Measurements from ENCODE around the gene KCNAB3. TPM values are rescaled to one million over a fixed set of nuclear protein-coding genes. Genes with fewer than 3 reads are reported as not detected.

KCNAB3 gene
- total RNA-seq = 0.13 and 0.15 TPM in 2 replicates

DNA sequence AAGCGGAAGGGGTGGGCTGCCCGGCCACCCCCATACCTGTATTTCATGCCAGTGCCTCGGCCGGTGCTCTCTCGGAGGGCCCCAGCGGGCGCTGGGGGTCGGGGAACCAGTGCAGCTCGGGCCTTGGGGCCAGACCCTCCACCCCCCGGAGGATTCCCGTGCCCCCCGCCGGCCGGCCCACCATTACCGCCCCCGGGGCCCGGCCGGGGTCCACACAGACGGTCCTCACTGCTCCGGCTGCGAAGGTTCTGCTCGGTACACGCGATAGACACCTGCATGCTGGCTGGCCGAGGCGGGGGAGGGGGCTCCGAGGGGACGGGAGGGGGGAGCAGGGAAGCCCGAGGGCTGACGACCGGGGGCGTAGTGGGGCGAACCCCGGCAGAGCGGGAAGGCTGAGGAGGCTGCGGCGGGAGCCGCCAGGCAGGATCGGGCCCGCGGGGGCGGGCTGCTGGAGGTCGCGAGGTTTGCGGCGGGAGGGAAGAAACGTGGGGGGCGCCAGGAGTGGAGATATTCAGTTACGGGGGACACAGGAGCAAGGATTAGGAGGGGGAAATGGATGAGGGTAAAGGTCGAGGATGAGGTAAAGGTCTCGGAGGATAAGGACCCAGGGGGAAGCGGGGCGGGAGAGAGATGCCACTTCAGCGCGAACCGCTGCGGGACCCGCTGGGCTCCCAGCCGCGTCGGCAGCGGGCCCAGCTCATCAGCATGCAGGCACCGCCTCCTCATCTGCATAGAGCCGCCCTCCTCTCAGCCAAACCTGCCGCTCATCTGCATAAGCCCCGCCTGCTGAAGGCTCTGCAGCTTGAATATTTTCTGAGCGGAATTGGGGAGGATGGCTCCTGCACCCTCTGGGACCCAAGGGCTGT is at the start of gene KCNAB3:
Gene KCNAB3, minus strand, starts transcription at position 699 of the 866 bp plus-strand sequence. Its CDS starts 421 bp downstream, at position 278.

DNA sequence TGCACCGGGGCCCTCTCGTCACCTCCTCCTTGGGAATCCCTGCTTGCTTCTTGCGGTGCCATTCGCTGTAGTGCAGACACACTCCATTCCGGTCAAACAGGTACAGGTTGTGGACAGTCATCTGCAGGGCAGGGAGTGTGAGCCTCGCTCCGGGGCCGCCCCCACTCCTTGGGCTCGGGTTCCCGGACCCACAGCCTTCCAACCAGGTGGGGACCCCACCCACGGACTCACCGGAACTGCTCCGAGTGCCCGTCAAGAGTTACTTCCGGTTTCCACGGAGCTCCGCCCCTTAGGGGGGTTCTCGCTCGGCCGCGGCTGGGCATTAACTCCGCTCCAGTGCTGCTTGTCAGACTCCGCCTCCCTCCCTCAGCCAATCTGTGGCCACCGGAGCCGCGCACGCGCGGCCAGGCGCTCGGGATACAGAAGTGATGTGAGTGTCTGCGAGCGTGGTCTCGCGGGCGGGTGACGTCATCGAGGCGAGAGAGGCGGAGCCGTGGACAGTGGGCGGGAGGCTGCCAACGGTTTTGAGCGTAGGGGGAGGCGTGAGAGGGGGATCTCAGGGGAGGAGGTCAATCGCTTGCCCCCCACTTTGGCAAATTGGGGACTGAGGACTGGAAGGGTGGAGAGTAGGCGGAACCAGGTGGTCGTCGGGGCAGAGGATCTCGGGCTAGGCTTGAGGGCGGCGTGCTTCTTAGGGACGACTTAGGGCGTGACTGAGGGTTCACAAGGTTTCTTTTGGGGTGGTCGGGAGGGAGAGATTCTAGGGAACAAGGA is 2.2 kb upstream of the KCNAB3 start, which contains the start of the genes CNTROB and TRAPPC1:
Gene CNTROB, plus strand, starts transcription at position 498 of the 774 bp plus-strand sequence. CDS start 874 bp downstream, outside the sequence.
Gene TRAPPC1, minus strand, starts transcription at position 238 of the 774 bp plus-strand sequence. Its CDS starts 117 bp downstream, at position 121.

DNA sequence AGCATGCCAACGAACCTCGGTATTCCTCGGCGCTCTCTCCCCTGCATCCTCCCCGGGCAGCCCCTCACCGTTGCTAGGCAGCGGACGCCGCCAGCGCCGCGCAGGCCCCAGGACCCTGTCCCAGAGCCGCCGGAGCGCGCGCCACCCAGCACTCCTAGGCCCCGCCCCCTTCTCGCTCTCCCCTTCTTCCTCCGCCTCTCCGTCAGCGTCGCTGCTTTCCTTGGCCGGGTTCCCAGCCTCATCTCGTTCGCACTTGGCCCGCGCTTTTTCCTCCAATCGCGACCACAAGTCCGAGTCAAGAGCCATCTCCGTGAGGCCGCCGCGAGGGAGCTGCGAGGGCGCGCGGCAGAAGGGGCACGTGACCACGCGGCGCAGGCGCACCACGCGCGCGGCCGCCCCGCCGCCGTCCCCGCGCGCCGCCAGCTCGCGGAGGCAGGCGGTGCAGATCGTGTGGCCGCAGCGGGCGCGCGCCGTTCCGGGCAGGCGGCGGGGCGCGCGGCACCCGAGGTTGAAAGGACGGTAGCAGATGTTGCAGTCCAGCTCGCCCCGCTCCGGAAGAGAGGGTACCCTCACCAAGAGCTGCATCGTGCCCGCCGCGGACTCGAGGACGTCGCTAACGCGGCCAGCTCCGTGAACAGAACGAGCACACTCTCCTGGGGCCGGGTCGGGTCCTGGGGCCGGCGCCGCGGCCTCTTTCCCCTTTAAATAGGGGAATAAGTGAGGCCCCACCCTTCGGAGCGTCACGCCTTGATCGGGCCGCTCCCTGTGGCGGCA is 13.9 kb downstream of the KCNAB3 start, which contains the start of gene RNF227:
Gene RNF227, minus strand, starts transcription at position 679 of the 774 bp plus-strand sequence. Its CDS starts 94 bp downstream, at position 585.

DNA sequence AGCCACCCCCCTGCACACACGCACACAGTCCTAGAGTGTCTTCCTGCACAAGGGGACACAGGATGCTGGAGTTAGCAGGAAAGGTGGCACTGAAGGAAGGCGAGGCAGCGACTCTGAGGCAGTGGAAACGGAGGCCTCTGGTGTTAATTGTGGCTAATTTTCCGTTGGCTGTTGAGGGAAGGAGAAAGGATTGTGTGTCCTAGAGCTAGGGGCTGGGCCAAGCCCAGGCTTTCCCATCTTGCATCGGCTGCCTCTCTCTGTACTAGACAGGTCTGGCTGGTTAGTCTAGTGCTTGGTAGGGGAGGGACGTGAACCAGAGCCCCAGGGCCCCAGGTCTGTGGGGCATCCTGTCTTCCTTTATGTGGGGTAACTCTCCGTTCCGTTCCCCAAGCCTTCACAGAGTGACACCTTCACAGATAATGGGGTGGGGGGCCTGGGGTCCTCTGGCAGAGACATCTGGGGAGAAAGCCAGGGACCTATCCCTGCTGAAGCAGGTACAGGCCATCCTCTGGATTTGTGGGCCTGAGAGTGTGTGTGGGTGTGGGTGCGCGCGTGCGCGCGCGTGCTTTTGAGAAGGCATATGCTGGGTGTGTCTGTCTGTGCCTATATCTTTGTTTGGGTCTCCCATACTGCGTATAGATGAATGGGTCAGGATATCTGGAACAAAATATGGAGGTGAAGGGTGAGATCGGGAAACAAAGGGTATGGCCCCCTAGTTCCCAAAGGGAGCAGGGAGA is 41.3 kb downstream of the KCNAB3 start, which contains the start of gene CHD3:
Gene CHD3, plus strand, starts transcription at position 606 of the 737 bp plus-strand sequence. CDS start 212 bp downstream, outside the sequence.

Other genes with a start within 250 kb of the KCNAB3 start
- gene TP53, start 242.4 kb downstream of the KCNAB3 start, total RNA-seq = 85.9 and 87.5 TPM in 2 replicates
- gene WRAP53, start 241.4 kb downstream of the KCNAB3 start, total RNA-seq = 20.5 and 21.6 TPM in 2 replicates
- 0.10 and 0.13 TPM in 2 replicates for gene EFNB3, start 224.7 kb downstream of the KCNAB3 start, total RNA-seq
- gene DNAH2, start 212.1 kb downstream of the KCNAB3 start, total RNA-seq = 0.93 and 1.7 TPM in 2 replicates
- gene KDM6B, start 95.6 kb downstream of the KCNAB3 start, total RNA-seq = 0.87 and 1.0 TPM in 2 replicates
- gene TMEM88, start 74.8 kb downstream of the KCNAB3 start, total RNA-seq = 375 and 382 TPM in 2 replicates
- 128 and 161 TPM in 2 replicates for gene NAA38, start 72.3 kb downstream of the KCNAB3 start, total RNA-seq
- gene CYB5D1, start 71.9 kb downstream of the KCNAB3 start, total RNA-seq = 10.6 and 13.9 TPM in 2 replicates
- gene CHD3, start 41.1 kb downstream of the KCNAB3 start, total RNA-seq = 41.0 and 54.0 TPM in 2 replicates
- gene RNF227, start 13.6 kb downstream of the KCNAB3 start, total RNA-seq = 1.1 and 9.3 TPM in 2 replicates
- gene TRAPPC1, start 2.1 kb upstream of the KCNAB3 start, total RNA-seq = 62.7 and 76.0 TPM in 2 replicates
- 24.2 and 27.6 TPM in 2 replicates for gene CNTROB, start 2.4 kb upstream of the KCNAB3 start, total RNA-seq
- gene GUCY2D, start 72.8 kb upstream of the KCNAB3 start, total RNA-seq = not detected in 2 replicates
- gene ALOX15B, start 109.2 kb upstream of the KCNAB3 start, total RNA-seq = not detected in 2 replicates
- gene ALOX12B, start 157.9 kb upstream of the KCNAB3 start, total RNA-seq = not detected in 2 replicates
- not detected in 2 replicates for gene ALOXE3, start 188.7 kb upstream of the KCNAB3 start, total RNA-seq
- gene HES7, start 194.2 kb upstream of the KCNAB3 start, total RNA-seq = 0.13 and 6.6 TPM in 2 replicates
- 14.5 and 20.3 TPM in 2 replicates for gene PER1, start 222.5 kb upstream of the KCNAB3 start, total RNA-seq
- gene VAMP2, start 233.1 kb upstream of the KCNAB3 start, total RNA-seq = 4.0 and 4.1 TPM in 2 replicates
- gene TMEM107, start 246.5 kb upstream of the KCNAB3 start, total RNA-seq = 19.5 and 19.8 TPM in 2 replicates